HG03571 (cell line): ENCODE measurements around the gene PARP1.

Source experiments
- ATAC-seq: cut with Tn5 transposase; IDR thresholded peaks from one replicate; pipeline ENCODE4 v1.9.1; 2021; ENCODE audit not compliant: unreplicated experiment

PARP1 gene

GRCh38 chr1:226381226-226381998 lies 26.5 kb downstream of the PARP1 start:
- no peak for ATAC-seq

DNA sequence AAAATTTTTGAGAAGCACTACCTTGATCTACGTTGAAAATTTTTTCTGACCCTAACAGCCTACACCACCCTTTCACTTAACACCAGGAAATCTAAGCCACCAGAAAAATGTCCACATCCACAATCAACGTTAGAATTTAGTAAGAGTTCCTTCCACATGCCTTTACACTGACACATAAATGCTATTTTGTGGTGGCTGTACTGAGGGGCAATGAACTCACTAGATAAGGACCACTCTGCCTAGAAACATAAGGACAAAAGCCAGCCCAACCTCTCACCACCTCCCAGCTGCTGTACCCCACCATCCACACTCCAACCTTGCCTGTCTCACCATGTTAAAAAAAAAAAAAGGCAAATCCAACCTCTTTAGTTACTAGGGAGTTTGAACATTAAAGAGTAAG lies 29.8 kb downstream of the PARP1 start:
- no peak for ATAC-seq

DNA sequence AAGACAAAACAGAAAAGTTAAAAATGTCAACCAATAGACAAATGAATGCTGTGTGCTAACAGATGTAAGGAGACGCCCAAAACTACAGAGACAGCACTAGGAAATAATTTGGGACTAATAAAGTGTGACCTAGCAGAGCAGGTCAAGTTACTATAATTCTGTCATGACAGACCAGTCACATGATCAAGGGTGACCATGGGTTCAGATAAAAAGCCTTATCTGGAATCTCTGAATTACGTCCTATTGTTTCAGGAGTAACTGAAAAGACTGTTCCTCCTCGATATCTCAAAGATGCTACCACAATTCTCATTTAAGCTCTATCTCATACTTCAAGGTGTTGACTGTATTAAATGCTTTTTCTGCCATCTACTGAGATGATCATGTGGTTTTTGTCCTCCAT lies 31.6 kb downstream of the PARP1 start:
- no peak for ATAC-seq

DNA sequence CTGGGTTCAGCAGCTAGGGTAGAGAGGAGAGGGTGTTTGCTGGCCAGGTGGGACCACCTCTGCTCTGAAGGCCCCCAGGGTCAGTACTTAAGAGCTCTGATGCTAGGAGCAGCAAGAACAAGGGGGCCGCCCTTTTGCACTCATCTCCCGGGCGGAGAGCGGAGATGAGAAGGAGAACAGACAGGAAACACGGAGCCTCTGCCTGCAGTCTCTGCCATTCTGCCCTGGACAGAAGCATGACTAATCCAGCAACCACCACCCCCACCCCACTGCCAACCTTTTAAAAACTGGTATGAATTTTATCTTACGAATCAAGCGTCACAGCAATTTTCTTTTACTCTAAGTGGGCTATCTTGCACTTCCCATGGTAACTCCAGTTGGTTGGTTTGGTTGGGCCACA lies 34.5 kb downstream of the PARP1 start:
- ATAC-seq: no peak

GRCh38 chr1:226372885-226373284 lies 35.0 kb downstream of the PARP1 start:
- ATAC-seq: no peak

DNA sequence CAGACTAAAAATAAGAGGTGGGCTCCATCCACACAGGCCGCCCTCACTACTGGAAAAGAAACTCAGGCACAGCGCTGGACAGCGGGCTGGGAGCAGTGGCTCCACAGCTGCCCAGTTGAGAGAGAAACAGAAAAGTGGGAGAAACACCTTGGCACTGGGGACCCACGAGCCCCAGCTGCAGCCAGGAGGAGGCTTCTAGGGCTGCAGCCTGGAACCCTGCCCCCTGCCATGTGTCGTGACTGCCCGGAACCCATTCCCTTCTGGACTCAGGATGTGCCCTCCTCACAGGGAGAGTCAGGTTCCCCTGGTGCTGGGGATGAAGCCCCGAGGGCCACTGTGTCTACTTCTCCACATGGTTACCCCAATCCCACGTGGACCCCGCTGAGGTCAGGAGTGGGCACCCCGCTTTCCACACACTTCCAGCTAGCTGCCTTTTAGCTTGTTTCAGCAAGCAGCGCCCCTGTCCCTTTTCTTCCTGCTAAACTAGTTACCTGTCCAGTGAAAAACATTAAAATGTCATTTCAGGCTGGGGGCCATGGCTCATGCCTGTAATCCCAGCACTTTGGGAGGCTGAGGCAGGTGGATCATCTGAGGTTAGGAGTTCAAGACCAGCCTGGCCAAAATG lies 35.9 kb downstream of the PARP1 start:
- ATAC-seq: no peak

DNA sequence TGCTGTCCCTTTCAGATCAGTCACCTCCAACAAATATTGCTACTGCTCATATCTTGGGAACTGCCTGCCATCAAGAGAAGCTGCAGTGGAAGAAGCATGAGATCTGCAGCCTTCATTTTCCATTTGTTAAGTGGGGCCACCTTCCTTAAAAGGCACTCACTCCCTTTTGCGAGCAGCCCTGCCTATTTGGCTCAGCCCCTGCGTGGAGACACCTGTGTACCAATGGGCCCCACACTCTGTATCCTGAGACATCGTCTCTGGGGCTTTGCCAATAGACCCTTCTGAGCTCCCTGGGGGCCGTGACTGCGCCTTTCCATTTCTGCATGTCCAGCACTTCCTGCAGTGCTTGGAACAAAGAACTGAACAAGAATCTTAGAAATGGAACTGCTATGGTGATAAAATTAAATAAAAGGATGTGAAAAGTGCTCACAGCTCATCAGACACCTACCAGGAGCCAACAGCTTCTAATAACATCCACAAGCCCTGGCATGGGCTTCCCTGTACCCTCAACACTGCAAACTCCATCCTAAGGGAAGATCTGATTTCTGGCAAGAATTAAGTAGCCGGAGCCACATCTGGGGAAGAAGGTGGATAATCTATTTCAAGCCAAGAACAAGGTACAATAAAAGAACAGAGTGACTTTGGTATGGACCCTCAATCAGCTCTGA lies 36.7 kb downstream of the PARP1 start:
- no peak for ATAC-seq

DNA sequence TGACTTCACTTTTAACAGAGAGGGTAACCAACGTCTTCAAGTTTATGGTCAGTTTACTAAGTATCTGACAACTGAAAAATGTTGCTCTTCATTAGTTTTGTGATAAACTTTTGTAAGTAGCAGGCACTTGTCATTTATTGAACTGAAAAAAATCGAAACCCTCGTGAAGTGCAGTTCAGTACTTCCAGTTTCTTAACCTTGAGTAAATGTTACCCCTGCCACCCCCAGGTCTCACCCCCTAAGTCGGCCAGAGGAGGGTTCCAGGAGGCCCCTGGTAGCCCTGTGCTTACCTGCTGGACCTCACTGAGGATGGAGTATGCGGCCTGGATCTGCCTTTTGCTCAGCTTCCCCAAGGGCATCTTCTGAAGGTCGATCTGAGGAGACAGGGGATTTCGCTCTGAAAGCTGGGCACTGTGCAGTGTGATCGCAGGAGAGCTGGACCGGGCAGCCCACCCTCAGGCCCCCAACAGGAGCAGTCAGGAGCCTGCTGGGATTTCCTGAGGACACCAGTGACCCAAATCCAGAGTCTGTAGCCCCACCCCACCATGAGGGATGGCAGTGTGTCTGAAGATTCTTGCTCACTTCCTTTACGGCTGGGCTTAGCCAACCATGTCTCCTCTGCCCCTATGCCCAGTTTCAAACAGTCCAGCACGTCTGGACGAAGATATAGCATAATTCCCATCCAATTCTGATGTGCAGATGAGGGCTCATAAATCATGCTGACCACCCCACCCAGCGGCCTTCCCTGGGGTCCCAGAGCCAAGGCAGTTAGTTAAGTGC lies 37.6 kb downstream of the PARP1 start:
- peak; percentile 66 for ATAC-seq

- ATAC-seq: no peak
Observed at GRCh38 chr1:226369110-226369509, 38.8 kb downstream of the PARP1 start.

DNA sequence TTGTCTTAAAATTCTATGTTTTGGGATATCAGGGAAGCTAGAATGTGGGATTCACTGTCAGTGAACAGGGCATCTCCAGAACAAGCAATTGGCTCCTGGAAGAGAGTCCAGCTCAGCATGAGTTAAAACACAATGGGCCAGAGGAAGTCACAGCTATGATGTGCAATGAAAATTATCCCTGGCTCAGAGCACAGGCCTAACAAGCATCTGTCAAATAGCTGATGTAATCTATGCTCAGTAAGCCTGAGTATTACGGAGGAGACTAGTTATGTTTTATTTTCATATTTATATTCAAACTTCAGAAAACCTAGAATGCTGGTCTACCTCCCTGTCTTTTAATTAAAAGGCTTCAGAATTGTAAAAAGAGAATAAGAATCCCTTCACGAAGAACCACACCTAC lies 41.6 kb downstream of the PARP1 start:
- no peak for ATAC-seq

DNA sequence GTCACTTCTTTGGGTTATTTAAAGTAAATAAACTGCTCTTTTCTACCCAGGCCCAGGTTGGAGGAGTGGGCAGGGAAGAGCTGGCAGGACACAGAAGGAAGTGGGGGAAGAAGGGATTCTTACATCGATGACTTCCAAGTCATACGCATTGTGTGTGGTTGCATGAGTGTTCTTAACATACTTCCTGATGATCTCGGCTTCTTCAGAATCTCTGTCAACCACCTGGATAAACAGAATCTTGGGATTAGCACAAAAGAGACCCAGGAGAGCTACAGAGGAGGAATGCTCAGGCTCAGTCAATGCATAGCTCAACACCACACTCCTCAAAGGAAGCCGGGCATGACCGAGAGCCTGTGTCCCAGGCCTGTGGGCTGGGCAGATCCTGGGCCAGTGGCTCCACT lies 42.1 kb downstream of the PARP1 start:
- no peak for ATAC-seq

GRCh38 chr1:226364901-226365565 lies 42.9 kb downstream of the PARP1 start:
- ATAC-seq: no peak

- no peak for ATAC-seq
Observed at GRCh38 chr1:226364514-226364899, 43.4 kb downstream of the PARP1 start.

- no peak for ATAC-seq
Observed at GRCh38 chr1:226363801-226364513, 43.9 kb downstream of the PARP1 start.

GRCh38 chr1:226362891-226363447 lies 44.9 kb downstream of the PARP1 start:
- no peak for ATAC-seq

DNA sequence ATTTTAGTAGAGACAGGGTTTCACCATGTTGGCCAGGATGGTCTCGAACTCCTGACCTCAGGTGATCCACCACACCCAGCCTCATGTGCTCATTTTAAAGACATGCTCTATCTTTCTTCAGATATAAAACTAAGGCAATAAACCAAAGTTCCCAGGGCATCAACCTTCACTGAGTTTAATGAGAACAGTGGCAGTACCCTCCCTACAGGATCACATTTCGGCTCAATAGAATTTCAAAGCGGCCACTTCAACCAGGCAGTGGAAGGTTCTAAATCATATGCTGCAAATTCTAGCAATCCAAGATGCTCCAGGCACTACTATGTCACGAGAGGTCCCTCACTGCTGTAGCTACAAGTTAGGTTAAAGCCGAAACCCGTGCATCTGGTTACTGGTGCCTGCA lies 45.5 kb downstream of the PARP1 start:
- ATAC-seq: no peak

GRCh38 chr1:226360106-226360746 lies 47.7 kb downstream of the PARP1 start:
- peak; percentile 78 for ATAC-seq

GRCh38 chr1:226357416-226357815 lies 50.5 kb downstream of the PARP1 start:
- ATAC-seq: no peak
